Measurements from ENCODE around the gene CDKN1A. TPM values are rescaled to one million over a fixed set of nuclear protein-coding genes. Genes with fewer than 3 reads are reported as not detected.
A peak's percentile ranks its signal among the peaks of the same experiment; 100 is the strongest.

Gene CDKN1A
- polyA plus RNA-seq (ENCODE audit: insufficient read length in 10 of 10) = 100 to 1,000 TPM in 8 of 10 donors, 10 to 100 TPM in 2; 84.2 to 180 (median 118) TPM
- long read RNA-seq, donor 1, transcript CDKN1A-201 (3 exons, 2,180 nt) = major isoform, 80 of 103 reads
- long read RNA-seq, donor 1, partial matches to known transcripts = 20 of 103 reads
- long read RNA-seq, donor 1, other reads (novel, unspliced or antisense) = 0 of 103 reads
- long read RNA-seq, donor 2, transcript CDKN1A-201 (3 exons, 2,180 nt) = major isoform, 51 of 66 reads
- long read RNA-seq, donor 2, partial matches to known transcripts = 14 of 66 reads
- long read RNA-seq, donor 2, other reads (novel, unspliced or antisense) = 0 of 66 reads
- long read RNA-seq, donor 3 = 0 reads
- long read RNA-seq, donor 4, transcript CDKN1A-201 (3 exons, 2,180 nt) = major isoform, 35 of 127 reads
- long read RNA-seq, donor 4, partial matches to known transcripts = 91 of 127 reads
- long read RNA-seq, donor 4, other reads (novel, unspliced or antisense) = 0 of 127 reads
- long read RNA-seq, donor 5, transcript CDKN1A-201 (3 exons, 2,180 nt) = major isoform, 47 of 186 reads
- long read RNA-seq, donor 5, partial matches to known transcripts = 138 of 186 reads
- long read RNA-seq, donor 5, other reads (novel, unspliced or antisense) = 0 of 186 reads
- long read RNA-seq, donor 6, transcript CDKN1A-201 (3 exons, 2,180 nt) = major isoform, 60 of 62 reads
- long read RNA-seq, donor 6, partial matches to known transcripts = 0 of 62 reads
- long read RNA-seq, donor 6, other reads (novel, unspliced or antisense) = 0 of 62 reads
- long read RNA-seq, donor 7, transcript CDKN1A-201 (3 exons, 2,180 nt) = major isoform, 56 of 64 reads
- long read RNA-seq, donor 7, partial matches to known transcripts = 5 of 64 reads
- long read RNA-seq, donor 7, other reads (novel, unspliced or antisense) = 0 of 64 reads
- long read RNA-seq, donor 8, transcript CDKN1A-201 (3 exons, 2,180 nt) = major isoform, 36 of 54 reads
- long read RNA-seq, donor 8, partial matches to known transcripts = 18 of 54 reads
- long read RNA-seq, donor 8, other reads (novel, unspliced or antisense) = 0 of 54 reads
- long read RNA-seq, donor 9, transcript CDKN1A-201 (3 exons, 2,180 nt) = major isoform, 6 of 6 reads
- long read RNA-seq, donor 9, partial matches to known transcripts = 0 of 6 reads
- long read RNA-seq, donor 9, other reads (novel, unspliced or antisense) = 0 of 6 reads

DNA sequence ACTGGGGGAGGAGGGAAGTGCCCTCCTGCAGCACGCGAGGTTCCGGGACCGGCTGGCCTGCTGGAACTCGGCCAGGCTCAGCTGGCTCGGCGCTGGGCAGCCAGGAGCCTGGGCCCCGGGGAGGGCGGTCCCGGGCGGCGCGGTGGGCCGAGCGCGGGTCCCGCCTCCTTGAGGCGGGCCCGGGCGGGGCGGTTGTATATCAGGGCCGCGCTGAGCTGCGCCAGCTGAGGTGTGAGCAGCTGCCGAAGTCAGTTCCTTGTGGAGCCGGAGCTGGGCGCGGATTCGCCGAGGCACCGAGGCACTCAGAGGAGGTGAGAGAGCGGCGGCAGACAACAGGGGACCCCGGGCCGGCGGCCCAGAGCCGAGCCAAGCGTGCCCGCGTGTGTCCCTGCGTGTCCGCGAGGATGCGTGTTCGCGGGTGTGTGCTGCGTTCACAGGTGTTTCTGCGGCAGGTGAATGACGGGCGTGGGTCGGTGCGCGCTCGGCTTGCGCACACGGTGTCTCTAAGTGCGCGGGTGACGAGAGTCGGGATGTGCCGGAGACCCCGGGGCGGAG is at the start of gene CDKN1A:
Gene CDKN1A (plus strand): TSS at position 227 of the 555 bp plus-strand sequence. CDS start 5,388 bp downstream, outside the sequence.
- DNase-seq = peak; percentile 88 to 92 (median 88)

- DNase-seq = no peak
These were observed 48.7 kb upstream of the CDKN1A start for GRCh38 chr6:36629784-36630183.

GRCh38 chr6:36631326-36632011 is 47.0 kb upstream of the CDKN1A start:
- no peak for DNase-seq

GRCh38 chr6:36633370-36633769 is 45.1 kb upstream of the CDKN1A start:
- DNase-seq = no peak

- peak in 1 of 3 donors; percentile 58 for DNase-seq
These were observed 44.6 kb upstream of the CDKN1A start for GRCh38 chr6:36633915-36634314.

DNA sequence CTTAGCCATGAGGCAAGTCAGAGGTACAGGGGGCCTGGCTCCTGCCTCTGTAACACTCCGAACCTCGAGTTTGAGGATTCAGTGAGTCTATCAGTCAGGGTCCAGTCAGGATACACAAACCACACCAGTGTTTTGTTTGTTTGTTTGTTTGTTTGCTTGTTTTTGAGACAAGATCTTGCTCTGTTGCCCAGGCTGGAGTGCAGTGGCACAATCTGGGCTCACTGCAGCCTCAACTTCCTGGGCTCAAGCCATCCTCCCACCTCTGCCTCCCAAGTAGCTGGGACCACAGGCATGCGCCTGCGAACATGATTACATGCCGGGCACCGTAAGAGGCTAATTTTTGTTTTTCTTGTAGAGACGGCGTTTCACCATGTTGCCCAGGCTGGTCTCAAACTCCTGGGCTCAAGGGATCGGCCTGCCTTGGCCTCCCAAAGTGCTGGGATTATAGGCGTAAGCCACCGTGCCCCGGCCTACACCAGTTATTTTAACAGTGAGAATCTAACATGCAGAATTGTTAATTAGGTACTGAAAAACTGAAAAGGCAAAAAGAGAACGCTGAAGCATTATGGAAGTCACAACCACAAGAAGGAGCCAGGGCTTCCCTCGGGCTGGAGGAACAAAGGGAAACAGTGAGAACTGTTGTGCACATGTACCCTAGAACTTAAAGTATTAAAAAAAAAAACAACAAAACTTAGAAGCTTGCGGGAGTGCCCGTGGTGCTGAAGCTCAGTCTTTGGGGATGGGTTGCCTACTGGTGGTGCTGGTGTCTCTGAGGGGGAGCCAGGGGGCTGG is 44.0 kb upstream of the CDKN1A start:
- no peak for DNase-seq

DNA sequence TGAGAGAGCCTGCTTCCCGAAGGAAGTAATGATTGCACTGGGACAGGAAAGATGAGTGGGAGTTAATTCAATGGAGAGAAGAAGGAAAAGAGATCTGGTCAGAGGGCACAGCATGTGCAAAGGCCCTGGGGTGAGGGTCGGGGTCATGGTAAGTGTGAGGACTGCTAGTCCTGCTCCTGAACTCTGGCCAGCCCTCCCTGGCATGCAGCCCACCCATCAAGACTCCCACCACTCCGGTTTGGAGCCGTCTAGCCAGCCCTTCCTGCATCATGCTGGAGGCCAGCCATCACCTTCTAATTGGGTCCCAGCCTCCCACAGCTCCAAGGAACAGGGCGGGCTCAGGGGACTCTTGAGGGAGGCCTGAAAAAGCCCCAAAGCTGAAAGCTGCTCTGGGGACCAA is 42.2 kb upstream of the CDKN1A start:
- DNase-seq = no peak

DNA sequence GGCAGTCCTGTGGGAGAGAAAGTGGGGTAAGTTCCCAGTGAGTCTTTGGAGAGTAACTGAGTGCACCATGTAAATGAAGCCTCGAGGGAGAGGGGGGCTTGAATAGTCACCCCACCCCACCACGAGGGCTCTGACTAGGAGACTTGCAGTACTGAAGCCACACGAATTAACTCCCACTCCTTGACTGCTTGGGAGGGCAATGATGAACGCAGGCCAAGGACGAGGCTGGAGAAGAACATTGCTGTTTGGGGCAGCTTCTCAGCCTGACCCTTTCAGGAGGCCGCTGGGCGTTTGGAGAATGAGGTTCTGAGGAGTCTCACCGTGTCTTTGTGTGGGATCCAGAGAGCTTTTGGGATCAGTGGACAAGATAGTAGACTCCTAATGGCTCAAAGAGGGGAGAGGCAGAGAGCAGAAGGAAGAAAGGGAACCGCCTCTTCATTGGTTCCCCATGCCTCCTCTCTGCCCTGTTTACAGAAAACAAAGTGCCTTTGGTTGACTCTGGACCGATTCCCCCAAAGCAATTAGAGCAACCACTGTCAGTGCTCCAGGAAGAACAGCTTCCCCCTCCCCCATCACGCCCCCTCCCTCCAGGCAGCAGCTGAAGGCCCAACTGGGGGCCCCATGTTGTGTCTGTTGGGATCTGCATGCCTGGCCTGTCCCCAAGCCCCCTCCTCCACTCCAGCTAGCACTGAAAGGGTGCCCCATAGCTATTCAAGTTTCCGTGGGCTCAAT is 41.7 kb upstream of the CDKN1A start:
- no peak for DNase-seq

GRCh38 chr6:36638579-36638978 is 39.9 kb upstream of the CDKN1A start:
- DNase-seq = no peak

DNA sequence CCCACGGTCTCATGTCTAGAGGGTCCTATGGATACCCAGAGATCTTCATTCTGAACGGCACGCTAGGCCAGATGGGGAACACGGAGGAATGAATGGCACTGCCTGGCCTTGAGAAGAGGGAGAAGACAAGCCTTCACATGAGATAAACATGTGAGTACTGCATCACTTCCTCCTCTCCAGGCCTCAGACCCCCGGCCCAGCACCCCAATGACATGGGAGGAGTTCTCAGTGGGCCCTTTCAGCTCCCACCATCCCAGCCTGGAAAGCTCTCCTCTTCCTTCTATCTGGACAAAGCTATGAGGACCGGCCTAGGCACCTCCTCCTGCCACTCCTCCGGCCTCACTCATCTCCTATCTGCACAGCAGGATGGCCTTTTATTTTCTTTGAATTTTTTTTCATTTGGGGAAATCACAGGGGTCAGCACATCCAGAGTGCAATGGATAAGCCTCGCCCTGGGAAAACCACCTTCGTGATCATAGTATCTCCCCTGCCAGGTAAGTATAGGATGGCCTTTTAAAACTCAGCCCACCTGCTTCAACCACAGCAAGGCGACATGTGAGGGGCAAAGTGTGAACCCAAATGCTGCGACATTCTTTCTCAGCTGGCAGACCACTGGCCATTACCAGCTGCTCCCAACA is 39.2 kb upstream of the CDKN1A start:
- DNase-seq = no peak

DNA sequence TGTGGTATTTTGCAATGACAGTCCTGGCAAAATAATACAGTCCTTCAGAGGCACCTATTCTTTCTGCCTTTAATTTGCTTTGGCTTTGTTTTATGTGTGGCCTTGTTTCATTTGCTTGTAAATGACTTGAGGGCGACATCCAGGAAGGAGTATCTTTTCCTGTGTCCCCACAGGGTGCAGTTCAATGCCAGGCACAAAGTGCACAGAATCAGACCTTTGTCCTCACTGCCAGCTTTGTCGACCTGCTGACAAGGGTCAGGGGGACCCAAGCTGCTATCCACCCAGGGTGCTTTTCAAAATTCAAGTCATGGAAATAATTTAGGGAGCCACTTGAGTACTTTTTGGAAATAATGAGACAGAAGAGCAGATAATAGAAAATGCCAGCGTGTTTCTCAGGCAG is 37.0 kb upstream of the CDKN1A start:
- no peak for DNase-seq

GRCh38 chr6:36642913-36643817 is 35.3 kb upstream of the CDKN1A start:
- DNase-seq = no peak

- DNase-seq = no peak
These were observed 34.5 kb upstream of the CDKN1A start for GRCh38 chr6:36643977-36644376.

- no peak for DNase-seq
These were observed 29.4 kb upstream of the CDKN1A start for GRCh38 chr6:36649086-36649485.

- no peak for DNase-seq
These were observed 28.6 kb upstream of the CDKN1A start for GRCh38 chr6:36649701-36650484.

DNA sequence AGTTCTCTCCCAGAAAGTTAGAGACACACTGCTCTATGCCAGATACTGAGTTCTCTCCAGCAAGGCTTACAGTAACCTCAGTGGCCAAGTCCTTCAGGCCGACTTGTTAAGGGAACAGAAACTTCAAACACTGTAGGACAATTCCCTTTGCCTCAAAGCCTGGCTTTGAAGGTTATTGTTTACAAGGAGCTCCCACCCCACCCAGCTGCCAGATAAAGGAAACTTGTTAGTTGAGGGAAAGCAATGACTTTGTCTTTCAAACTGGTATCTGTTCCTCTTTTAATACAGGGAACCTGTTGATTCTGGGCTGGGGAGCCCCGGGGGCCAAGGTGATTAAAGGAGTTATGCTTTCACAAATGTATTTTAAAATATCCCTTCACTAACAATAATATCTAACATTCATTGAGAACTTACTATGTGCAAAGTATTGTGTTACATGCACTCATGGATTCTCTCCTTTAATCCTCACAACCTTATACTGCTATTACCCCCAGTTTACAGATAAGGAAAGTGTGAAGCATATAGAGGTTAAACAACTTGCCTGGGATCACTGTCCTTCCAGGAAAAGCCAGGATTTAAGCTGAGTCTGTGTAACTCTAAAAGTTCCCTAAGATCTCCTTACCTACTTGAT is 27.6 kb upstream of the CDKN1A start:
- no peak for DNase-seq

All from muscle of back (tissue), 13 donors.